SK-N-SH (cell line): ENCODE data around the gene MAD1L1. TPM values are rescaled to one million over a fixed set of nuclear protein-coding genes. Genes with fewer than 3 reads are reported as not detected.

Experiments used
- CTCF ChIA-PET: fragments of 300-600, 350-600 bp; formaldehyde crosslinking; extraction: SDS; loops from one replicate; lab custom pipeline; 2021; lab: Yijun Ruan, JAX
- POLR2A ChIA-PET: fragments of 350-600 bp; sonication (Branson Sonifier 250); formaldehyde crosslinking; extraction: SDS; loops from one replicate; lab custom pipeline; 2020; ENCODE audit warnings: antibody characterized with exemption, inconsistent platforms; lab: Yijun Ruan, JAX
- DNase-seq: peaks from one replicate; pipeline ENCODE4 v3.0.0; 2012
- H2AFZ ChIP-seq: fragments of 200-600 bp; sonication (generic); 2 replicates; pipeline ENCODE4 v1.8.1; 2016; ENCODE audit warnings: antibody characterized with exemption, mild to moderate bottlenecking, low read depth
- H3F3A ChIP-seq: fragments of 200-600 bp; sonication (generic); replicated peaks from 2 replicates; pipeline ENCODE3; 2016; ENCODE audit warnings: antibody characterized with exemption, mild to moderate bottlenecking; ENCODE audit not compliant: insufficient read depth
- H3K27ac ChIP-seq, 2 experiments: fragments of 200-500 bp in 1 of 2; fragments of 200-600 bp in 1 of 2; sonication (Bioruptor generic) in 1 of 2; sonication (generic), shearing (Covaris generic) in 1 of 2; 2 replicates each; pipeline versions ENCODE4 v1.5.1 to v1.6.1; 2014 to 2016; ENCODE audit warnings: low read depth in 2 of 2, inconsistent platforms in 1 of 2, low read length in 1 of 2, mild to moderate bottlenecking in 1 of 2, mixed read lengths in 1 of 2
- H3K27me3 ChIP-seq: fragments of 200-600 bp; sonication (generic), shearing (Covaris generic); 2 replicates; pipeline ENCODE4 v1.6.1; 2016; ENCODE audit warnings: mixed run types; ENCODE audit not compliant: insufficient read depth
- H3K36me3 ChIP-seq, 2 experiments: fragments of 200-500 bp in 1 of 2; fragments of 200-600 bp in 1 of 2; sonication (Bioruptor generic) in 1 of 2; sonication (generic) in 1 of 2; replicated peaks in 1 of 2; 2 replicates each; pipeline versions ENCODE3 to v1.5.1; 2014 to 2016; ENCODE audit warnings: low read length in 1 of 2, mild to moderate bottlenecking in 1 of 2; ENCODE audit not compliant: insufficient read depth in 2 of 2, control insufficient read depth in 1 of 2
- H3K4me1 ChIP-seq, 2 experiments: fragments of 200-500 bp in 1 of 2; fragments of 200-600 bp in 1 of 2; sonication (Bioruptor generic) in 1 of 2; sonication (generic), shearing (Covaris generic) in 1 of 2; 2 replicates each; pipeline versions ENCODE4 v1.5.1 to v1.6.1; 2014 to 2016; ENCODE audit warnings: low read depth in 1 of 2, low read length in 1 of 2, mixed run types in 1 of 2; ENCODE audit not compliant: insufficient read depth in 2 of 2, control insufficient read depth in 1 of 2
- H3K4me2 ChIP-seq: fragments of 200-600 bp; sonication (generic), shearing (Covaris generic); 2 replicates; pipeline ENCODE4 v1.6.1; 2017; ENCODE audit warnings: mixed run types
- H3K4me3 ChIP-seq, 2 experiments: fragments of 200-500 bp in 1 of 2; fragments of 200-600 bp in 1 of 2; sonication (Bioruptor generic) in 1 of 2; sonication (generic), shearing (Covaris generic) in 1 of 2; 2 replicates each; pipeline versions ENCODE4 v1.5.1 to v1.8.1; 2014 to 2016; ENCODE audit warnings: low read depth in 2 of 2, inconsistent platforms in 1 of 2, low read length in 1 of 2, mild to moderate bottlenecking in 1 of 2, mixed read lengths in 1 of 2, moderate library complexity in 1 of 2
- H3K79me2 ChIP-seq: fragments of 200-600 bp; sonication (generic); 2 replicates; pipeline ENCODE4 v1.8.1; 2017; ENCODE audit warnings: mild to moderate bottlenecking; ENCODE audit not compliant: insufficient read depth
- H3K9ac ChIP-seq: fragments of 200-600 bp; sonication (generic); 2 replicates; pipeline ENCODE4 v1.6.1; 2017; ENCODE audit warnings: mixed run types
- H3K9me2 ChIP-seq: fragments of 200-600 bp; sonication (generic); 2 replicates; pipeline ENCODE4 v1.6.1; 2017; ENCODE audit warnings: mixed run types
- H3K9me3 ChIP-seq: fragments of 200-600 bp; sonication (generic); 2 replicates; pipeline ENCODE4 v1.6.1; 2017; ENCODE audit warnings: mixed run types, mild to moderate bottlenecking, moderate library complexity
- H4K20me1 ChIP-seq: fragments of 200-600 bp; sonication (generic); 2 replicates; pipeline ENCODE4 v1.6.1; 2017; ENCODE audit warnings: mild to moderate bottlenecking, mixed run types; ENCODE audit not compliant: insufficient read depth
- CTCF ChIP-seq: fragments of 200-600 bp; sonication (generic); IDR thresholded peaks from 2 replicates; pipeline ENCODE4 v1.6.1; 2017; ENCODE audit warnings: antibody characterized with exemption, mild to moderate bottlenecking, moderate library complexity
- EZH2phosphoT487 ChIP-seq: fragments of 200-600 bp; sonication (generic); IDR thresholded peaks from 2 replicates; pipeline ENCODE4 v1.6.1; 2017; ENCODE audit warnings: low read depth, mixed run types, mild to moderate bottlenecking, antibody characterized with exemption, moderate library complexity, borderline replicate concordance
- FOSL2 ChIP-seq: IDR thresholded peaks from 2 replicates; pipeline ENCODE4 v1.4.0; 2012; ENCODE audit warnings: low read depth, mild to moderate bottlenecking, moderate library complexity, borderline replicate concordance
- GABPA ChIP-seq: IDR thresholded peaks from 2 replicates; pipeline ENCODE4 v1.4.0; 2012; ENCODE audit warnings: low read depth, mild to moderate bottlenecking
- JUND ChIP-seq: IDR thresholded peaks from 2 replicates; pipeline ENCODE4 v1.4.0; 2012
- MEF2A ChIP-seq: IDR thresholded peaks from 2 replicates; pipeline ENCODE4 v1.4.0; 2012; ENCODE audit warnings: low read depth, borderline replicate concordance
- NFIC ChIP-seq: IDR thresholded peaks from 2 replicates; pipeline ENCODE4 v1.4.0; 2012; ENCODE audit warnings: borderline replicate concordance
- NRF1 ChIP-seq: IDR thresholded peaks from 2 replicates; pipeline ENCODE4 v1.6.1; 2012; ENCODE audit warnings: low read depth, mild to moderate bottlenecking, low read length
- PBX3 ChIP-seq: IDR thresholded peaks from 2 replicates; pipeline ENCODE4; 2012
- POLR2AphosphoS5 ChIP-seq: IDR thresholded peaks from 2 replicates; pipeline ENCODE4 v1.6.1; 2012; ENCODE audit warnings: low read depth, low read length
- RAD21 ChIP-seq: IDR thresholded peaks from 2 replicates; pipeline ENCODE4 v1.6.1; 2012; ENCODE audit warnings: mild to moderate bottlenecking, low read length
- RCOR1 ChIP-seq: fragments of 150-350 bp; IDR thresholded peaks from 2 replicates; pipeline ENCODE4 v1.6.1; 2017; ENCODE audit warnings: antibody characterized with exemption, low read length
- REST ChIP-seq: IDR thresholded peaks from 2 replicates; pipeline ENCODE4 v1.6.1; 2012; ENCODE audit warnings: mild to moderate bottlenecking, low read depth, low read length, moderate library complexity
- TCF12 ChIP-seq: IDR thresholded peaks from 2 replicates; pipeline ENCODE4 v1.4.0; 2012
- YY1 ChIP-seq: IDR thresholded peaks from 2 replicates; pipeline ENCODE4 v1.4.0; 2012; ENCODE audit warnings: low read depth, mild to moderate bottlenecking
- whole genome bisulfite sequencing: methylation state at CpG from one replicate; pipeline ENCODE4 v1.1.6; 2017; ENCODE audit warnings: low lambda C conversion rate; 5-methylcytosine and 5-hydroxymethylcytosine counted together
- polyA plus RNA-seq, 3 experiments: library from polyadenylated mRNA; depleted of rRNA; stranded (reverse); fragments of >200 nt; gene quantifications; 2 replicates each; pipeline ENCODE4 v1.2.3, GENCODE V29; 2012
- TF ChIP-seq, protein P1 (sequence below): IDR thresholded peaks from 2 replicates; pipeline ENCODE4 v1.4.0; 2012; ENCODE audit warnings: low read depth
- TF ChIP-seq, protein P2 (sequence below): fragments of 150-350 bp; IDR thresholded peaks from 2 replicates; pipeline ENCODE4 v1.6.1; 2017; ENCODE audit warnings: antibody characterized with exemption, low read length, low read depth, borderline replicate concordance
- TF ChIP-seq, protein P3 (sequence below): fragments of 150-350 bp; IDR thresholded peaks from 2 replicates; pipeline ENCODE4 v1.6.1; 2016; ENCODE audit warnings: mild to moderate bottlenecking, low read depth, low read length
- TF ChIP-seq, protein P4 (sequence below): IDR thresholded peaks from 2 replicates; pipeline ENCODE4 v1.4.0; 2012; ENCODE audit warnings: low read depth, borderline replicate concordance

MAD1L1 gene
- polyA plus RNA-seq, 1 of the 3 experiments (the other 2 are of a cell fraction) = 46.2 TPM

DNA sequence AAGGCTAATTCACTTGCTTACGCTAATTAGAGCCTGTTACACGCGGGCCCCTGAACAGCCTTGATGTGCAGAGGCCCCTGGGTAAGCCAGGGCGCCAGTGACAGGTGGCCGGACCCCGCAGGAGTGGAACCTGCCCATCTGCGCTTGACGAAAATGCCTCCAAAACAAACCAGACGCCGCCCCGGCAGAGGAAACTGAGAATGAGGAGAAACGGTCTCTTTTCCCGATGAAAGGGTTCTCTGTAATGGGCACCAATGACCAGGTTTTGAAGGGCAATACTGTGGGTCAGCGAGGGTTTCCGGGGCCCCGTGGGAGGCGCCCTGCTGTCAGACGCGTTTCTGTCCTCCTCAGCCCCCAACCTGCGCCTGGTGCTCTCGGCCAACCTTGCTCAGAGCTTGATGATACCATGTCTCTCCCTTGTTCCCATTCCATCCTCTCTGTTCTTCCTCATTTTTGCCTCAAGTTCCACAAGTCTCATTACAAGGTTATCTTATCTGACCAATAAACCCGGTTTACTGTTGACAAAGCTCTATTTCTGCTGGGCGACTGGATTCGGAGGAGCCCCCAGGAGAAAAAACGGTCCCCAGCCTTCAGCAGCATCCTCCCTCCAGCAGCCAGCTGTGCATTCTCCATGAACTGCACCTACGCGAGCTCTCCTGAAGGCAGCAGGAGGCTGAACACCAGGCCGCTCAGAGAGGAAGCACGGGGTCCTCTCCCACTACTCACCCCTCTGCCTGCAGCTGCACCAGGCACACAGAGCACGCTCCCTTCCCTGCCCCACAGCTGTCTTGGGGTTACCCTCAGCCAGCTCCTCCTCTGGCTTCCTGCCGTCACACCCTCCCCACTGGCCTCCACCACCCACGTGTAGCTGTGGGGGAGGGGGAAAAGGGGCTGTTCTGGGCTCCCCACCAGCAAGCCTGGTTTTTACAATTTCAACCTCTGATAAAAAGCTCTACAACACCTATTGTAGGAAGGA lies 202.0 kb downstream of the MAD1L1 start:
- Histone ChIP-seq H2AFZ (no peak overlapping the region), H3K27ac (no peak overlapping the region; a peak in 1 of 4 replicates), H3K9me3 (peaks cover 24% of the 10 kb centered on the region), H3K79me2 (no peaks in the 10 kb centered on the region), H3K9me2 (no peaks in the 10 kb centered on the region), H3K4me2 (no peak overlapping the region), H3K9ac (no peak overlapping the region)
- WGBS = 93% methylated on average over 32 of the region's 32 CpGs
- TF ChIP-seq GABPA (no peak), FOSL2 (no peak), RCOR1 (no peak), EZH2phosphoT487 (no peak), YY1 (no peak), JUND (no peak), NRF1 (no peak), POLR2AphosphoS5 (no peak), REST (no peak), RAD21 (no peak), NFIC (no peak), MEF2A (no peak), PBX3 (no peak), TCF12 (no peak), CTCF (no peak)
- TF ChIP-seq, protein P1, sequence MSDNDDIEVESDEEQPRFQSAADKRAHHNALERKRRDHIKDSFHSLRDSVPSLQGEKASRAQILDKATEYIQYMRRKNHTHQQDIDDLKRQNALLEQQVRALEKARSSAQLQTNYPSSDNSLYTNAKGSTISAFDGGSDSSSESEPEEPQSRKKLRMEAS = no peak
- TF ChIP-seq, protein P2, sequence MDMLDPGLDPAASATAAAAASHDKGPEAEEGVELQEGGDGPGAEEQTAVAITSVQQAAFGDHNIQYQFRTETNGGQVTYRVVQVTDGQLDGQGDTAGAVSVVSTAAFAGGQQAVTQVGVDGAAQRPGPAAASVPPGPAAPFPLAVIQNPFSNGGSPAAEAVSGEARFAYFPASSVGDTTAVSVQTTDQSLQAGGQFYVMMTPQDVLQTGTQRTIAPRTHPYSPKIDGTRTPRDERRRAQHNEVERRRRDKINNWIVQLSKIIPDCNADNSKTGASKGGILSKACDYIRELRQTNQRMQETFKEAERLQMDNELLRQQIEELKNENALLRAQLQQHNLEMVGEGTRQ = no peak
- TF ChIP-seq, protein P3, sequence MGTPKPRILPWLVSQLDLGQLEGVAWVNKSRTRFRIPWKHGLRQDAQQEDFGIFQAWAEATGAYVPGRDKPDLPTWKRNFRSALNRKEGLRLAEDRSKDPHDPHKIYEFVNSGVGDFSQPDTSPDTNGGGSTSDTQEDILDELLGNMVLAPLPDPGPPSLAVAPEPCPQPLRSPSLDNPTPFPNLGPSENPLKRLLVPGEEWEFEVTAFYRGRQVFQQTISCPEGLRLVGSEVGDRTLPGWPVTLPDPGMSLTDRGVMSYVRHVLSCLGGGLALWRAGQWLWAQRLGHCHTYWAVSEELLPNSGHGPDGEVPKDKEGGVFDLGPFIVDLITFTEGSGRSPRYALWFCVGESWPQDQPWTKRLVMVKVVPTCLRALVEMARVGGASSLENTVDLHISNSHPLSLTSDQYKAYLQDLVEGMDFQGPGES = no peak
- TF ChIP-seq, protein P4, sequence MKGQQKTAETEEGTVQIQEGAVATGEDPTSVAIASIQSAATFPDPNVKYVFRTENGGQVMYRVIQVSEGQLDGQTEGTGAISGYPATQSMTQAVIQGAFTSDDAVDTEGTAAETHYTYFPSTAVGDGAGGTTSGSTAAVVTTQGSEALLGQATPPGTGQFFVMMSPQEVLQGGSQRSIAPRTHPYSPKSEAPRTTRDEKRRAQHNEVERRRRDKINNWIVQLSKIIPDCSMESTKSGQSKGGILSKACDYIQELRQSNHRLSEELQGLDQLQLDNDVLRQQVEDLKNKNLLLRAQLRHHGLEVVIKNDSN = no peak
- TF ChIP-seq, all 33 proteins: peak for 0
- Histone ChIP-seq H3F3A (no peaks in the 10 kb centered on the region), H3K27me3 (no peaks in the 10 kb centered on the region), H3K4me3 (no peak overlapping the region), H3K36me3 (peaks cover 0 to 6% of the 10 kb centered on the region in 2 experiments), H4K20me1 (no peaks in the 10 kb centered on the region), H3K4me1 (peaks cover 13 to 24% of the 10 kb centered on the region in 2 experiments; a peak in 3 of 4 replicates)
- ChIA-PET CTCF (interaction anchor here (1.0 to 1.9 kb wide), 6 partner anchors 9 to 452 kb away, joined by 3 to 7 read pairs (median 4); no protein-coding TSS in a partner anchor), POLR2A (interaction anchor here (0.9 kb wide), 1 partner anchor 10 kb away, joined by 3 read pairs; no protein-coding TSS in a partner anchor)
- DNase-seq = peak; percentile 39
